ENCODE results near the gene CTDSPL2. TPM values are rescaled to one million over a fixed set of nuclear protein-coding genes. Genes with fewer than 3 reads are reported as not detected.

The CTDSPL2 gene
- total RNA-seq, 4 donors from 2014 or later: 18.3 to 26.1 (median 24.5) TPM

GRCh38 chr15:44536302-44536961, 109.0 kb downstream of the CTDSPL2 start:
- in situ Hi-C loops (cut with MboI; ENCODE audit: low sequenced_read_pairs in 4 of 4) (loop anchor here in 1 of 4 donors (10.0 kb wide), 1 partner anchor 112 kb away; the partner anchor contains the start of gene CTDSPL2), intact Hi-C loops (cut with DNase I; ENCODE audit: low total_unique reads) (loop anchor here (2.0 to 10.0 kb wide), 6 partner anchors 126 to 1108 kb away; partner anchors contain the start of genes GOLM2, SERF2 and SPG11)

GRCh38 chr15:44536962-44537734, 109.7 kb downstream of the CTDSPL2 start, which contains the start of gene EIF3J:
Gene EIF3J (plus strand): TSS chr15:44537147. CDS start chr15:44537195, 48 bp downstream.
- ATAC-seq: peak; percentile 88 to 90
- in situ Hi-C loops (cut with MboI; ENCODE audit: low sequenced_read_pairs in 4 of 4) (loop anchor here in 1 of 4 donors (10.0 kb wide), 1 partner anchor 112 kb away; the partner anchor contains the start of gene CTDSPL2), intact Hi-C loops (cut with DNase I; ENCODE audit: low total_unique reads) (loop anchor here (1.0 to 10.0 kb wide), 7 partner anchors 110 to 1108 kb away; partner anchors contain the start of genes CTDSPL2, GOLM2, SERF2 and SPG11)
- Histone ChIP-seq H3K27ac (peak within 1 kb of the TSS; percentile 90 to 99 (median 94)), H3K4me3 (peak within 1 kb of the TSS; percentile 67 to 99 (median 89)), H3K27me3 (no peaks in the 10 kb centered on the region), H3K4me1 (peaks cover 38 to 48% of the 10 kb centered on the region in 2 donors), H3K9me3 (no peaks in the 10 kb centered on the region), H3K36me3 (no peaks in the 10 kb centered on the region)
- peak; percentile 84 to 97 for TF ChIP-seq POLR2A (IDR thresholded peaks at IDR 0.05)
- TF ChIP-seq, protein P1, sequence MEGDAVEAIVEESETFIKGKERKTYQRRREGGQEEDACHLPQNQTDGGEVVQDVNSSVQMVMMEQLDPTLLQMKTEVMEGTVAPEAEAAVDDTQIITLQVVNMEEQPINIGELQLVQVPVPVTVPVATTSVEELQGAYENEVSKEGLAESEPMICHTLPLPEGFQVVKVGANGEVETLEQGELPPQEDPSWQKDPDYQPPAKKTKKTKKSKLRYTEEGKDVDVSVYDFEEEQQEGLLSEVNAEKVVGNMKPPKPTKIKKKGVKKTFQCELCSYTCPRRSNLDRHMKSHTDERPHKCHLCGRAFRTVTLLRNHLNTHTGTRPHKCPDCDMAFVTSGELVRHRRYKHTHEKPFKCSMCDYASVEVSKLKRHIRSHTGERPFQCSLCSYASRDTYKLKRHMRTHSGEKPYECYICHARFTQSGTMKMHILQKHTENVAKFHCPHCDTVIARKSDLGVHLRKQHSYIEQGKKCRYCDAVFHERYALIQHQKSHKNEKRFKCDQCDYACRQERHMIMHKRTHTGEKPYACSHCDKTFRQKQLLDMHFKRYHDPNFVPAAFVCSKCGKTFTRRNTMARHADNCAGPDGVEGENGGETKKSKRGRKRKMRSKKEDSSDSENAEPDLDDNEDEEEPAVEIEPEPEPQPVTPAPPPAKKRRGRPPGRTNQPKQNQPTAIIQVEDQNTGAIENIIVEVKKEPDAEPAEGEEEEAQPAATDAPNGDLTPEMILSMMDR (IDR thresholded peaks at IDR 0.05 in 4 of 5, conservative IDR thresholded peaks at IDR 0.05 in 1 of 5): no peak
- DNase-seq: peak; percentile 94 to 96

More at GRCh38 chr15:44536302-44536961, 109.0 kb downstream of the CTDSPL2 start:
- H3K9me3 ChIP-seq: no peaks in the 10 kb centered on the region
- H3K27me3 ChIP-seq: no peaks in the 10 kb centered on the region
- TF ChIP-seq, protein P1 (IDR thresholded peaks at IDR 0.05 in 4 of 5, conservative IDR thresholded peaks at IDR 0.05 in 1 of 5): peak in 4 of 5 experiments; percentile 35 to 63 (median 46)
- peak; percentile 55 to 59 for TF ChIP-seq POLR2A (IDR thresholded peaks at IDR 0.05)
- H3K4me3 ChIP-seq: peak overlapping the region; percentile 59 to 99 (median 74)
- peaks cover 30 to 41% of the 10 kb centered on the region in 2 donors for H3K4me1 ChIP-seq
- ATAC-seq (peak; percentile 85 to 86), DNase-seq (peak; percentile 82 to 84)
- H3K36me3 ChIP-seq: no peaks in the 10 kb centered on the region
- H3K27ac ChIP-seq: peak overlapping the region; percentile 90 to 99 (median 94)

- ATAC-seq: peak; percentile 20 to 24
- H3K36me3 ChIP-seq: no peaks in the 10 kb centered on the region
- intact Hi-C loops (cut with DNase I; ENCODE audit: low total_unique reads): loop anchor here (1.0 to 10.0 kb wide), 7 partner anchors 110 to 1107 kb away; partner anchors contain the start of genes CTDSPL2, GOLM2, SERF2 and SPG11
Observed at GRCh38 chr15:44537735-44538240, 110.4 kb downstream of the CTDSPL2 start.

More at GRCh38 chr15:44537735-44538240, 110.4 kb downstream of the CTDSPL2 start:
- in situ Hi-C loops (cut with MboI; ENCODE audit: low sequenced_read_pairs in 4 of 4): loop anchor here in 1 of 4 donors (10.0 kb wide), 1 partner anchor 113 kb away; the partner anchor contains the start of gene CTDSPL2
- Histone ChIP-seq H3K4me3 (peak overlapping the region; percentile 67 to 99 (median 89)), H3K4me1 (peaks cover 44 to 54% of the 10 kb centered on the region in 2 donors), H3K27ac (peak overlapping the region; percentile 90 to 99 (median 94)), H3K9me3 (no peaks in the 10 kb centered on the region), H3K27me3 (no peaks in the 10 kb centered on the region)
- TF ChIP-seq, protein P1 (IDR thresholded peaks at IDR 0.05 in 4 of 5, conservative IDR thresholded peaks at IDR 0.05 in 1 of 5): no peak
- no peak for TF ChIP-seq POLR2A (IDR thresholded peaks at IDR 0.05)
- DNase-seq: no peak
